Keratinocyte (primary cell): ENCODE results near the gene ITGB1BP1. TPM values are rescaled to one million over a fixed set of nuclear protein-coding genes. Genes with fewer than 3 reads are reported as not detected.

Source experiments
- DNase-seq: peaks from one replicate; pipeline ENCODE4 v3.0.0-alpha.2; 2011; ENCODE audit warnings: low read depth, missing footprints, low spot score
- FAIRE-seq: peaks from 2 replicates; lab custom pipeline; 2011; peaks lifted over from hg19 to GRCh38; lab: Jason Lieb, UNC
- H2AFZ ChIP-seq: 2 replicates; pipeline ENCODE4 v1.6.0; 2012; ENCODE audit warnings: low read length, control low read depth, inconsistent platforms; ENCODE audit not compliant: control insufficient read depth
- H3K27ac ChIP-seq: 2 replicates; pipeline ENCODE4 v1.5.1; 2011; ENCODE audit warnings: low read length; ENCODE audit not compliant: control insufficient read depth, insufficient read depth
- H3K27me3 ChIP-seq: 3 replicates; pipeline ENCODE4 v1.6.0; 2011; ENCODE audit warnings: low read length; ENCODE audit not compliant: control insufficient read depth, insufficient read depth; ENCODE audit errors: extremely low read depth
- H3K36me3 ChIP-seq, 2 experiments: 2 replicates in 1 of 2; 3 replicates in 1 of 2; pipeline ENCODE4 v1.5.1; 2011; ENCODE audit warnings: low read length in 2 of 2, mild to moderate bottlenecking in 1 of 2; ENCODE audit not compliant: control insufficient read depth in 2 of 2, insufficient read depth in 2 of 2; ENCODE audit errors: extremely low read depth in 1 of 2
- H3K4me1 ChIP-seq: 3 replicates; pipeline ENCODE4 v1.5.1; 2011; ENCODE audit warnings: low read length; ENCODE audit not compliant: control insufficient read depth, insufficient read depth; ENCODE audit errors: extremely low read depth
- H3K4me2 ChIP-seq: 3 replicates; pipeline ENCODE4 v1.6.0; 2011; ENCODE audit warnings: low read depth, low read length; ENCODE audit not compliant: control insufficient read depth, insufficient read depth; ENCODE audit errors: extremely low read depth
- H3K4me3 ChIP-seq, 3 experiments: fragments of 200-600 bp in 1 of 3; sonication (generic) in 1 of 3; 2 replicates in 2 of 3; 3 replicates in 1 of 3; pipeline ENCODE4 v1.5.1; 2011 to 2016; ENCODE audit warnings: low read length in 3 of 3, mild to moderate bottlenecking in 3 of 3, control low read depth in 2 of 3, inconsistent platforms in 1 of 3, low read depth in 1 of 3, mixed read lengths in 1 of 3, mixed run types in 1 of 3, moderate library complexity in 1 of 3; ENCODE audit not compliant: control insufficient read depth in 2 of 3, insufficient read depth in 2 of 3; ENCODE audit errors: extremely low read depth in 1 of 3
- H3K79me2 ChIP-seq: 2 replicates; pipeline ENCODE4 v1.6.0; 2012; ENCODE audit warnings: low read length; ENCODE audit not compliant: control insufficient read depth, insufficient read depth
- H3K9ac ChIP-seq: 3 replicates; pipeline ENCODE4 v1.6.0; 2011; ENCODE audit warnings: low read length; ENCODE audit not compliant: control insufficient read depth, insufficient read depth; ENCODE audit errors: extremely low read depth
- H3K9me1 ChIP-seq: 3 replicates; pipeline ENCODE4 v1.6.0; 2011; ENCODE audit warnings: low read length; ENCODE audit not compliant: control insufficient read depth, insufficient read depth; ENCODE audit errors: extremely low read depth
- H3K9me3 ChIP-seq: 2 replicates; pipeline ENCODE4 v1.5.1; 2012; ENCODE audit warnings: low read depth, low read length; ENCODE audit not compliant: control insufficient read depth
- H4K20me1 ChIP-seq: 3 replicates; pipeline ENCODE4 v1.6.0; 2011; ENCODE audit warnings: low read length; ENCODE audit not compliant: control insufficient read depth, insufficient read depth; ENCODE audit errors: extremely low read depth
- EZH2 ChIP-seq: IDR thresholded peaks from one replicate; pipeline ENCODE4 v1.6.1; 2012; ENCODE audit warnings: inconsistent platforms, mild to moderate bottlenecking, low read length, moderate library complexity
- dilution Hi-C: fragments of 300-500 bp; cut with MboI; formaldehyde crosslinking; loops from one replicate; pipeline ENCODE4 v1.7.0; 2020; ENCODE audit warnings: low sequenced_read_pairs; ENCODE audit not compliant: extremely low pct_ligation_motif_present
- polyA plus RNA-seq, 5 experiments: library from polyadenylated mRNA; depleted of rRNA in 3 of 5; stranded (reverse) in 3 of 5; stranded (forward) in 1 of 5; unstranded in 1 of 5; fragments of >200 nt; gene quantifications; 1 replicate in 1 of 5; 2 replicates in 3 of 5; 3 replicates in 1 of 5; pipeline versions ENCODE4 v1.2.1 to v1.2.3, GENCODE V29; 2011 to 2012; ENCODE audit warnings: missing spikeins in 2 of 5, low read depth in 1 of 5, low replicate concordance in 1 of 5
- TF ChIP-seq, protein P1 (sequence below), 3 experiments: IDR thresholded peaks in 1 of 3; conservative IDR thresholded peaks in 1 of 3; optimal IDR thresholded peaks in 1 of 3; 2 replicates in 2 of 3; 3 replicates in 1 of 3; pipeline versions ENCODE3 to v1.5.1; 2011; ENCODE audit warnings: low read length in 3 of 3, mild to moderate bottlenecking in 3 of 3, moderate library complexity in 2 of 3, control low read depth in 1 of 3, inconsistent platforms in 1 of 3; ENCODE audit not compliant: insufficient read depth in 2 of 3; ENCODE audit errors: extremely low read depth in 1 of 3

The ITGB1BP1 gene
- polyA plus RNA-seq, 1 donor (not counting 4 experiments of a cell fraction or from before 2014, with no cell fraction given): 169 TPM

DNA sequence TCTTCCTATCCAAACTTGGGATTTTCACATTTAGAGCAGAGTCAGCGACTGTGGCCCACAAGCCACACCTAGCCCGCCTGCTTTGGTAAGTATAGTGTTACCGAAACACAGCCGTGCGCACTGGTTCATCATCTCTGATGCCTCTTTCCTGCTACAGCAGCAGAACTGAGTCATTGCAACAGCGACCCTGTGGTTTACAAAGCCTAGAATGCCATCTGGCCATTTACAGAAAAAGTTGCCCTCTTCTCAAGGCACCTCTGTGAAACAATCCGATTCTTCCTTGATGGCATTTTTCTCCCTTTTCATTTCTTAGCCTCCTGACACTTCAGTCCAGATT lies 40.3 kb upstream of the ITGB1BP1 start:
- DNase-seq (no peak), FAIRE-seq (no peak)
- Histone ChIP-seq H4K20me1 (no peaks in the 10 kb centered on the region), H2AFZ (no peak overlapping the region), H3K9me3 (no peaks in the 10 kb centered on the region), H3K4me3 (no peak overlapping the region), H3K27ac (no peak overlapping the region), H3K9ac (no peak overlapping the region), H3K27me3 (no peaks in the 10 kb centered on the region), H3K4me2 (no peak overlapping the region), H3K79me2 (no peaks in the 10 kb centered on the region), H3K4me1 (no peaks in the 10 kb centered on the region), H3K36me3 (peaks cover 8 to 9% of the 10 kb centered on the region in 2 experiments), H3K9me1 (no peaks in the 10 kb centered on the region)
- dilution Hi-C loops: no loop called here
- TF ChIP-seq, protein P1, sequence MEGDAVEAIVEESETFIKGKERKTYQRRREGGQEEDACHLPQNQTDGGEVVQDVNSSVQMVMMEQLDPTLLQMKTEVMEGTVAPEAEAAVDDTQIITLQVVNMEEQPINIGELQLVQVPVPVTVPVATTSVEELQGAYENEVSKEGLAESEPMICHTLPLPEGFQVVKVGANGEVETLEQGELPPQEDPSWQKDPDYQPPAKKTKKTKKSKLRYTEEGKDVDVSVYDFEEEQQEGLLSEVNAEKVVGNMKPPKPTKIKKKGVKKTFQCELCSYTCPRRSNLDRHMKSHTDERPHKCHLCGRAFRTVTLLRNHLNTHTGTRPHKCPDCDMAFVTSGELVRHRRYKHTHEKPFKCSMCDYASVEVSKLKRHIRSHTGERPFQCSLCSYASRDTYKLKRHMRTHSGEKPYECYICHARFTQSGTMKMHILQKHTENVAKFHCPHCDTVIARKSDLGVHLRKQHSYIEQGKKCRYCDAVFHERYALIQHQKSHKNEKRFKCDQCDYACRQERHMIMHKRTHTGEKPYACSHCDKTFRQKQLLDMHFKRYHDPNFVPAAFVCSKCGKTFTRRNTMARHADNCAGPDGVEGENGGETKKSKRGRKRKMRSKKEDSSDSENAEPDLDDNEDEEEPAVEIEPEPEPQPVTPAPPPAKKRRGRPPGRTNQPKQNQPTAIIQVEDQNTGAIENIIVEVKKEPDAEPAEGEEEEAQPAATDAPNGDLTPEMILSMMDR (optimal IDR thresholded peaks at IDR 0.05 in 1 of 3, IDR thresholded peaks at IDR 0.05 in 1 of 3, conservative IDR thresholded peaks at IDR 0.05 in 1 of 3; ENCODE audit: extremely low read depth in 1 of 3, insufficient read depth in 2 of 3, low read length in 3 of 3): no peak
- TF ChIP-seq EZH2: no peak

DNA sequence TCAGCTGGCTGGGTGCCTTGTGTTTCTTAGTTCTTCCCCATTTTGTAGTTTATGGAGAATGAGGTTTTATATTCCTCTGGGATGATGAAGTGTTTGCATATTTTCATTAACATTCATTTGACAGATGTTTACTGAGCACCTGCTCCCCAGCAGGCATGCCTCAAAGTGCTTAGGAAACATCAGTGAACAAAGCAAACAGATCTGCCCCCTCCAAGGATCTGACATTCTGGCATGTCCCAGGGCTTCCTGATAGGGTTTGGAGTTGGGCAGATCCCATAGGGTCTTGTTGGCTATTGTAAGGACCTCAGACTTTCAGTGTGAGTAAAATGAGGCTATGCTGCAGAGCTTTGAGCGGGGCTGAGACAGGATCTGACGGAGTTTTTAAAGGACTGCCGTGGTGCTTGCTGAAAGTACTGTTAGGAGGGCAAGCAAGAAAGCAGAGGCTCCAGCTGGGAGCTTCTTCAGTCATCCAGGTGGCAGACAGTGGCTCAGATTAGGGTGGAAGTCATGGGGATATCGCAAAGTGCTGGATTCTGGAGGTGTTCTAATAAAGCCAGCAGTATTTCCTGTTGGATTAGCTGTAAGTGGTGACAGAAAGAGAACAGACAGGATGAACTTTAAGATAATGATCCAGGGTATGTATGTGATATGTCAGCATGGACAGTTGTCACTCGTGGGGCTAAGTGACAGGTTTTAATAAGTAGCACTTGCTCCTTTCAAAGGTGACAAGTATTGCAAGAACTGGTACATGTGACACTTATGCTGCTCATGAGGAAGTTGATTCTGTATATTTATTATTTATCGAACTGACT lies 39.8 kb upstream of the ITGB1BP1 start:
- Histone ChIP-seq H3K27me3 (no peaks in the 10 kb centered on the region), H3K4me3 (no peak overlapping the region), H3K36me3 (peaks cover 8 to 9% of the 10 kb centered on the region in 2 experiments), H3K4me1 (no peaks in the 10 kb centered on the region), H2AFZ (no peak overlapping the region), H3K9me1 (no peaks in the 10 kb centered on the region), H4K20me1 (no peaks in the 10 kb centered on the region), H3K79me2 (no peaks in the 10 kb centered on the region), H3K27ac (no peak overlapping the region), H3K4me2 (no peak overlapping the region), H3K9ac (no peak overlapping the region), H3K9me3 (no peaks in the 10 kb centered on the region)
- DNase-seq (no peak), FAIRE-seq (no peak)
- dilution Hi-C loops: no loop called here
- TF ChIP-seq, protein P1 (optimal IDR thresholded peaks at IDR 0.05 in 1 of 3, IDR thresholded peaks at IDR 0.05 in 1 of 3, conservative IDR thresholded peaks at IDR 0.05 in 1 of 3; ENCODE audit: extremely low read depth in 1 of 3, insufficient read depth in 2 of 3, low read length in 3 of 3): no peak
- TF ChIP-seq EZH2: no peak
